ENCODE measurements around the gene MOGAT1.

GRCh38 chr2:222707102-222707688 is 35.7 kb downstream of the MOGAT1 start:
- TF ChIP-seq GATA2 (IDR thresholded peaks at IDR 0.05; ENCODE audit: low read depth, low read length) (no peak), GATA3 (IDR thresholded peaks at IDR 0.05; ENCODE audit: low read depth, low read length) (no peak)

Measured in SH-SY5Y (cell line).